Activated T-cell treated with anti-CD3 and anti-CD28 coated beads for 48 hours (primary cell): Measurements from ENCODE around the gene C14orf39.

Experiments used
- DNase-seq: peaks from one replicate; pipeline ENCODE4 v3.0.0-alpha.2; 2020; ENCODE audit warnings: low read depth

The C14orf39 gene

GRCh38 chr14:60485598-60486251 is at the start of gene C14orf39:
Gene C14orf39, minus strand, starts transcription at chr14:60486063. Its CDS starts 985 bp downstream, at chr14:60485078.
- no peak for DNase-seq

GRCh38 chr14:60532442-60532841 is 46.6 kb upstream of the C14orf39 start:
- DNase-seq = no peak

GRCh38 chr14:60515511-60516289 is 29.8 kb upstream of the C14orf39 start:
- no peak for DNase-seq

GRCh38 chr14:60514741-60515491 is 29.1 kb upstream of the C14orf39 start:
- DNase-seq = no peak

- no peak for DNase-seq
These were observed 28.5 kb upstream of the C14orf39 start for GRCh38 chr14:60514378-60514740.

- DNase-seq = no peak
These were observed 27.2 kb upstream of the C14orf39 start for GRCh38 chr14:60512973-60513571.

- DNase-seq = no peak
These were observed 26.3 kb upstream of the C14orf39 start for GRCh38 chr14:60512126-60512525.

GRCh38 chr14:60510951-60511599 is 25.2 kb upstream of the C14orf39 start:
- no peak for DNase-seq

- no peak for DNase-seq
These were observed 24.5 kb upstream of the C14orf39 start for GRCh38 chr14:60510254-60510950.

GRCh38 chr14:60509438-60510253 is 23.8 kb upstream of the C14orf39 start:
- no peak for DNase-seq

GRCh38 chr14:60508707-60509437 is 23.0 kb upstream of the C14orf39 start, which contains the start of gene SIX6:
Gene SIX6, plus strand, starts transcription at chr14:60509146. Its CDS starts 253 bp downstream, at chr14:60509399.
- DNase-seq = no peak

GRCh38 chr14:60508363-60508706 is 22.5 kb upstream of the C14orf39 start:
- no peak for DNase-seq

- no peak for DNase-seq
These were observed 21.3 kb upstream of the C14orf39 start for GRCh38 chr14:60506985-60507829.

GRCh38 chr14:60506462-60506984 is 20.7 kb upstream of the C14orf39 start:
- no peak for DNase-seq

- no peak for DNase-seq
These were observed 20.1 kb upstream of the C14orf39 start for GRCh38 chr14:60506010-60506409.

GRCh38 chr14:60505448-60505847 is 19.6 kb upstream of the C14orf39 start:
- DNase-seq = no peak

- no peak for DNase-seq
These were observed 16.7 kb upstream of the C14orf39 start for GRCh38 chr14:60502541-60502940.

GRCh38 chr14:60495946-60496345 is 10.1 kb upstream of the C14orf39 start:
- no peak for DNase-seq

- no peak for DNase-seq
These were observed 4.4 kb upstream of the C14orf39 start for GRCh38 chr14:60490270-60490669.
